HepG2 (cell line): Measurements from ENCODE around the gene FAM83F. TPM values are rescaled to one million over a fixed set of nuclear protein-coding genes. Genes with fewer than 3 reads are reported as not detected.

Source experiments
- ATAC-seq: fragments of 200-7000 bp; cut with Tn5 transposase; 3 replicates; pipeline ENCODE4 v1.9.1; 2020; ENCODE audit warnings: mild to moderate bottlenecking, moderate library complexity
- BruUV-seq: library from RNA; stranded (reverse); fragments of 400-500 nt; replicated peaks from 2 replicates; lab custom pipeline; 2021; lab: Mats Ljungman, UMichigan
- CTCF ChIA-PET: fragments of 300-600 bp; formaldehyde crosslinking; extraction: SDS; loops from one replicate; lab custom pipeline; 2021; ENCODE audit warnings: low total read pairs, inconsistent platforms, low intra/inter-chr PET ratio; lab: Yijun Ruan, JAX
- POLR2A ChIA-PET: fragments of 350-600 bp; sonication (Branson Sonifier 250); formaldehyde crosslinking; loops from one replicate; lab custom pipeline; 2020; ENCODE audit warnings: antibody characterized with exemption, inconsistent platforms; lab: Yijun Ruan, JAX
- DNase-seq: peaks from one replicate; pipeline ENCODE4 v3.0.0-alpha.2; 2015; ENCODE audit warnings: low spot score
- FAIRE-seq: peaks from 3 replicates; lab custom pipeline; 2011; peaks lifted over from hg19 to GRCh38; lab: Jason Lieb, UNC
- H2AFZ ChIP-seq: one replicate; pipeline ENCODE4 v1.6.1; 2011; ENCODE audit warnings: low read length, inconsistent platforms
- H3K27ac ChIP-seq: fragments of 300-600 bp; 3 replicates; pipeline ENCODE4 v1.8.0; 2011; ENCODE audit warnings: mixed run types, mild to moderate bottlenecking, mixed read lengths, low read length, inconsistent platforms; ENCODE audit not compliant: insufficient read depth; ENCODE audit errors: extremely low read length
- H3K27me3 ChIP-seq, 2 experiments: fragments of 200-600 bp in 1 of 2; 2 replicates in 1 of 2; 3 replicates in 1 of 2; pipeline versions ENCODE4 v1.6.0 to v1.8.0; 2011; ENCODE audit warnings: low read length in 2 of 2, mild to moderate bottlenecking in 2 of 2, moderate library complexity in 2 of 2, inconsistent platforms in 1 of 2; ENCODE audit not compliant: insufficient read depth in 2 of 2, control insufficient read depth in 1 of 2
- H3K36me3 ChIP-seq, 2 experiments: fragments of 200-600 bp in 1 of 2; replicated peaks in 1 of 2; 2 replicates in 1 of 2; 3 replicates in 1 of 2; pipeline versions ENCODE4 v1.5.1 to v1.8.0; 2011; ENCODE audit warnings: low read length in 2 of 2, inconsistent platforms in 1 of 2; ENCODE audit not compliant: insufficient read depth in 2 of 2, control insufficient read depth in 1 of 2
- H3K4me1 ChIP-seq: 2 replicates; pipeline ENCODE4 v1.5.1; 2012; ENCODE audit warnings: low read length, inconsistent platforms; ENCODE audit not compliant: insufficient read depth
- H3K4me2 ChIP-seq: 2 replicates; pipeline ENCODE4 v1.6.0; 2011; ENCODE audit warnings: low read depth, low read length, inconsistent platforms
- H3K4me3 ChIP-seq, 3 experiments: fragments of 200-600 bp in 1 of 3; sonication (generic), shearing (Covaris generic) in 1 of 3; replicated peaks in 1 of 3; 2 replicates each; pipeline ENCODE4 v1.5.1; 2011 to 2016; ENCODE audit warnings: low read length in 3 of 3, inconsistent platforms in 2 of 3, low read depth in 2 of 3, mild to moderate bottlenecking in 2 of 3, control low read depth in 1 of 3, mixed read lengths in 1 of 3; ENCODE audit not compliant: insufficient read depth in 1 of 3
- H3K79me2 ChIP-seq: one replicate; pipeline ENCODE4 v1.6.1; 2011; ENCODE audit warnings: low read length, inconsistent platforms; ENCODE audit not compliant: insufficient read depth
- H3K9ac ChIP-seq: 2 replicates; pipeline ENCODE4 v1.6.0; 2011; ENCODE audit warnings: mild to moderate bottlenecking, low read depth, low read length, inconsistent platforms; ENCODE audit not compliant: insufficient read depth
- H3K9me3 ChIP-seq: 2 replicates; pipeline ENCODE4 v1.5.1; 2012; ENCODE audit warnings: mild to moderate bottlenecking, low read length
- H4K20me1 ChIP-seq: 2 replicates; pipeline ENCODE4 v1.6.0; 2011; ENCODE audit warnings: inconsistent platforms, mild to moderate bottlenecking, low read length, moderate library complexity; ENCODE audit not compliant: insufficient read depth
- CREB3 ChIP-seq: sonication (generic); formaldehyde crosslinking; IDR thresholded peaks from 2 replicates; pipeline ENCODE4 v1.5.0; 2020; ENCODE audit warnings: missing genetic modification reagents
- DBP ChIP-seq: sonication (generic); formaldehyde crosslinking; IDR thresholded peaks from 2 replicates; pipeline ENCODE4 v1.4.0; 2020; ENCODE audit warnings: missing genetic modification reagents; ENCODE audit errors: not compliant biosample characterization
- GLI4 ChIP-seq: sonication (generic); formaldehyde crosslinking; IDR thresholded peaks from 2 replicates; pipeline ENCODE4 v1.5.1; 2020; ENCODE audit warnings: missing genetic modification reagents, mild to moderate bottlenecking, moderate library complexity, borderline replicate concordance
- KDM4B ChIP-seq: sonication (generic); formaldehyde crosslinking; IDR thresholded peaks from 2 replicates; pipeline ENCODE4 v1.4.0; 2020; ENCODE audit warnings: missing genetic modification reagents
- KMT2A ChIP-seq: sonication (generic); formaldehyde crosslinking; IDR thresholded peaks from 2 replicates; pipeline ENCODE4 v1.4.0; 2020; ENCODE audit warnings: missing genetic modification reagents
- NFIB ChIP-seq: sonication (generic); formaldehyde crosslinking; IDR thresholded peaks from 2 replicates; pipeline ENCODE4 v1.9.0; 2021; ENCODE audit warnings: missing genetic modification reagents, mild to moderate bottlenecking, borderline replicate concordance
- NFIC ChIP-seq: IDR thresholded peaks from 2 replicates; pipeline ENCODE4 v1.6.1; 2012; ENCODE audit warnings: mild to moderate bottlenecking, low read length, inconsistent platforms
- PHF5A ChIP-seq: IDR thresholded peaks from one replicate; pipeline ENCODE4 v1.6.1; 2018; ENCODE audit warnings: low read depth, missing genetic modification reagents; ENCODE audit not compliant: unreplicated experiment
- PITX1 ChIP-seq: sonication (generic); formaldehyde crosslinking; IDR thresholded peaks from 2 replicates; pipeline ENCODE4 v1.5.1; 2020; ENCODE audit warnings: mild to moderate bottlenecking, missing genetic modification reagents
- SAFB2 ChIP-seq: sonication (generic); formaldehyde crosslinking; IDR thresholded peaks from 2 replicates; pipeline ENCODE4 v1.5.1; 2020; ENCODE audit warnings: missing genetic modification reagents, low read depth, mild to moderate bottlenecking, borderline replicate concordance
- TCF7L2 ChIP-seq: IDR thresholded peaks from 2 replicates; pipeline ENCODE4 v1.6.1; 2011; ENCODE audit warnings: mild to moderate bottlenecking, low read depth, low read length, moderate library complexity
- ZBTB33 ChIP-seq: sonication (generic); formaldehyde crosslinking; IDR thresholded peaks from 2 replicates; pipeline ENCODE4 v1.4.0; 2020; ENCODE audit warnings: missing genetic modification reagents
- ZBTB38 ChIP-seq: sonication (generic); formaldehyde crosslinking; IDR thresholded peaks from 2 replicates; pipeline ENCODE4 v1.5.1; 2020; ENCODE audit warnings: mild to moderate bottlenecking, missing genetic modification reagents
- WGBS: methylation state at CpG from one replicate; pipeline ENCODE4 v1.1.6; 2017; ENCODE audit warnings: low lambda C conversion rate; 5-methylcytosine and 5-hydroxymethylcytosine counted together
- in situ Hi-C: cut with HindIII; loops from 2 replicates; pipeline ENCODE4 v1.10.0; 2017; ENCODE audit warnings: low pct_unique_long_range_greater_than_20kb; ENCODE audit not compliant: extremely low pct_ligation_motif_present
- intact Hi-C: fragments of 100-400 bp; cut with micrococcal nuclease; formaldehyde crosslinking; loops from one replicate; pipeline ENCODE4 v1.10.0; 2022; ENCODE audit not compliant: unreplicated experiment
- polyA plus RNA-seq, 8 experiments: library from polyadenylated mRNA; depleted of rRNA in 3 of 8; stranded (reverse) in 7 of 8; unstranded in 1 of 8; fragments of >200 nt; fragmentation: Illumina TruSeq in 4 of 8; extraction: Trizol in 4 of 8; gene quantifications; 2 replicates each; pipeline versions ENCODE4 v1.2.1 to v1.2.3, GENCODE V29; 2011 to 2016; ENCODE audit warnings: low read depth in 4 of 8, missing spikeins in 1 of 8, mixed read lengths in 1 of 8; ENCODE audit not compliant: insufficient read depth in 1 of 8
- total RNA-seq, 5 experiments: library from RNA; depleted of rRNA; stranded (reverse); fragments of >200 nt; fragmentation: Illumina TruSeq; extraction: Trizol; gene quantifications; 2 replicates each; pipeline ENCODE4 v1.2.3, GENCODE V29; 2016; ENCODE audit warnings: low read depth in 1 of 5

FAM83F gene
- total and polyA plus RNA-seq, 2 of the 13 experiments (the other 11 are each of a cell fraction or from before 2014, with no cell fraction given): not detected

GRCh38 chr22:40020956-40021355, 26.2 kb downstream of the FAM83F start:
- WGBS: 29% methylated on average over 6 of the region's 7 CpGs
- no peaks in the 10 kb centered on the region for H3K4me1 ChIP-seq
- H3K27ac ChIP-seq: no peak overlapping the region
- H3K27me3 ChIP-seq: peaks cover 3 to 39% of the 10 kb centered on the region in 2 experiments; a peak in 4 of 5 replicates
- H3K9ac ChIP-seq: no peak overlapping the region
- TF ChIP-seq DBP: no peak
- TF ChIP-seq SAFB2 (CRISPR knock-in tag): no peak
- no peak for TF ChIP-seq NFIB
- no peak for TF ChIP-seq ZBTB38 (CRISPR knock-in tag)
- TF ChIP-seq KMT2A (CRISPR knock-in tag): no peak
- TF ChIP-seq, all 625 proteins: peak for 0
- no peak for DNase-seq
- Histone ChIP-seq H4K20me1 (no peaks in the 10 kb centered on the region), H3K79me2 (no peaks in the 10 kb centered on the region), H3K4me3 (no peak overlapping the region), H3K9me3 (no peaks in the 10 kb centered on the region), H3K36me3 (no peaks in the 10 kb centered on the region), H3K4me2 (no peak overlapping the region), H2AFZ (no peak overlapping the region)
- no peak for ATAC-seq
- CTCF ChIA-PET: no interaction called here
- intact Hi-C loops: no loop called here
- POLR2A ChIA-PET: no interaction called here
- in situ Hi-C loops: no loop called here
- no peak for FAIRE-seq
- no TSS peak for BruUV-seq

GRCh38 chr22:40021401-40022000, 26.7 kb downstream of the FAM83F start:
- CTCF ChIA-PET: no interaction called here
- no peak overlapping the region for H3K4me2 ChIP-seq
- FAIRE-seq (no peak), ATAC-seq (no peak), DNase-seq (no peak)
- no peak overlapping the region for H3K4me3 ChIP-seq
- TF ChIP-seq PITX1 (CRISPR knock-in tag) (no peak), TCF7L2 (no peak), NFIC (no peak), ZBTB33 (CRISPR knock-in tag) (peak; percentile 49), PHF5A (CRISPR knock-in tag) (no peak), KDM4B (CRISPR knock-in tag) (no peak), GLI4 (CRISPR knock-in tag) (no peak), CREB3 (no peak)
- H2AFZ ChIP-seq: no peak overlapping the region
- no TSS peak for BruUV-seq
- H3K9me3 ChIP-seq: no peaks in the 10 kb centered on the region
- H3K27me3 ChIP-seq: peaks cover 3 to 41% of the 10 kb centered on the region in 2 experiments; a peak in 4 of 5 replicates
- H3K36me3 ChIP-seq: no peaks in the 10 kb centered on the region
- no peaks in the 10 kb centered on the region for H3K4me1 ChIP-seq
- intact Hi-C loops (no loop called here), in situ Hi-C loops (no loop called here)
- no peak overlapping the region for H3K27ac ChIP-seq
- no peaks in the 10 kb centered on the region for H4K20me1 ChIP-seq
- H3K9ac ChIP-seq: no peak overlapping the region
- H3K79me2 ChIP-seq: no peaks in the 10 kb centered on the region
- POLR2A ChIA-PET: no interaction called here
- WGBS: 43% methylated on average over 5 of the region's 34 CpGs
